ENCODE results near the gene MATN3.
A peak's percentile ranks its signal among the peaks of the same experiment; 100 is the strongest.

MATN3 gene

DNA sequence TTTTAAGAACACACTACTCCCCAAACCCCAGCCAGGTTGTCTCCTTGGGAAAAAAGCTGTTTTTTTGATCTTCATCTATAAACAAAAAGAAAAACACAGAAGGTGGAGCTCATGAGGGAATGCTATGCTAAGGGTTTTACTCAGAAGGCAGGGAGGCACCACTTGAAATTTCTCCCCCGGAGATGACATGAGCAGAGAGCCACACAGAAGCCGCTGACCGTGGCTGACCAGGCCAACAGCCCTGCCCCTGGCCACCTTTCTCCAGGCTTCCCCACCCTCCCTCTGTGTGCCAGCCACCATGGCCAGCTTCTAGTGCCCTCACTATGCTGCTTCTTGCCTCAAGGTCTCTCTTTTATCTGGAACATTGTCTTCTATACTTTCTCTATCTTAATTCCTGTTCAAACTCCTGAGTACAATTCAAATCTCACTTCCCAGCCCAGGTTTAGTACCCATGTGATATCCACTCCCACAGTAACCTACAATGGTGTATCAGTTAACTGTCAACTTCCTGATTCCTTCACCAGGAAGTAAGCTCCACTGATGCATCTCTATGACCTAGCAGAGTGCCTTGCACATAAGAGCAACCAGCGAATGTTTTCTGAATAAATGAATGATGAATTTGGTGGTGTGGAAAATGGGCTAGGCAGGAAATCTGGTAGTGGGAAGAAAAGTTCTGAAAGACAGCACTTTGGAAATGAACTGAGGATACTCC lies 23.6 kb upstream of the MATN3 start:
- DNase-seq: no peak

DNA sequence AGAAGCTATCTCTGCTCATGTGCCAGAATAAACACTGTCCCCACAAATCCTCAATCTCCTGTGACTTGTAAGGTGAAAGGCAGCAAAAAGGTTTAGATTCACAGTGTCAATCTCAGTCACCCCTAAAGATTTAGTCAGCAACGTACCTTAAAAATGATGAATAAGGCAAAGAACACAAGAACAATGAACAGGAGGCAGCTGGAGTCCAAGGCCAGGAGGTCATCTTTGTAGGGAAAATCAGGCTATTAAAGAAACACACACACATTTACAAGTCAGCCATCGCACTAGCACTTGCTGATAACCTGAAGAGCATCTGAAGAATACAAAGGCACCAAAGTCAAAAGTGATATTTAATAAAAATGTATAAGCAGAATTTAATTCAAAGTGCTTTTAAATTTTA lies 22.4 kb upstream of the MATN3 start:
- no peak for DNase-seq

DNA sequence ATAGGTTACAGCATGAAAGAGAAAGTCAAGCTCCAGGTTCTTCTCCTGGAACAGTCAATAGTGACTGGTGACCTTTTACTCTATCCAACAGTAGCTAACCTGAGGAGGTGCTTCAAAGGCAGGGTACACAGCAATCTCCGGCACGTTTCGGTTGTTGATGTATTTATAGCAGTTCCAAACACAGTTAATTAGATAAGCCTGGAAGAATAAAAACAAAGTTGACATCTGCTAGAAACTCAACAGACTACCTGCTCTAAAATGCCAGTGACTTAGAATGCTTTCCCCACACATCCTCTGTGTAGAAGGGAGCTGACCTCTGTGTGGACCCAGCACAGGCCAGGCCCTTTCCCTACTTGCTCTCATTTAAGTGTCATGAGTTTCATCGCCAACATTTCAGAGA lies 21.8 kb upstream of the MATN3 start:
- no peak for DNase-seq

DNA sequence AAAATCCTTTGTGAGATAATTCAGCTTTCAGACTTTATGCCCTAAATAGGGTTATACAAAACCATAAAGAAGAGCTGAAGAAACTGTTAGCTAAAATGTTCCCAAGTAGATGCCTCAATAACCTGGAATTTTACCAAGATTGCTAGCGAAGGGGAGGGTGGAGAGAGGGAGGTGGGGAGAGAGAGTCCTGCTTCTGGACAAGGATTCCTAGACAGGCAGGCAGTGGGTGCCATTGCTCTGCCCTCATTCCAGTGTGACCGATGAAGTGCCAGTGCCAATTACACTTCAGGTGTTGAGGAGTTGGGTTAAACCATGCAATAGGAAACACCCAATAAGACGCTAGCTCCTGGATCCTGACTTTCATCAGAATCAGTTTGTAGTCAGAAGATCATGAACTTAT lies 20.9 kb upstream of the MATN3 start:
- DNase-seq: no peak

DNA sequence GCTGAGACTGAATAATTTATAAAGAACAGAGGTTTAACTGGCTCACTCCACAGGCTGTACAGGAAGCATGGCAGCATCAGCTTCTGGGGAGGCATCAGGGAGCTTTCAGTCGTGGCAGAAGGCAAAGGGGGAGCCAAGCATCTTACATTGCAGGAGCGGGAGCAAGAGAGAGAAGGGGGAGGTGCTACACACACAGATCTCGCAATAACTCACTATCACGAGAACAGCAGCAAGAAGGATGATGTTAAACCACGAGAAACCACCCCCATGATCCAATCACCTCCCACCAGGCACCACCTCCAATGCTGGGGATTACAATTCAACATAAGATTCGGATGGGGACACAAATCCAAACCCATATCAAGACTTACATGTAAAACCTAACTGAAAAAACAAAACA lies 17.8 kb upstream of the MATN3 start:
- no peak for DNase-seq

DNA sequence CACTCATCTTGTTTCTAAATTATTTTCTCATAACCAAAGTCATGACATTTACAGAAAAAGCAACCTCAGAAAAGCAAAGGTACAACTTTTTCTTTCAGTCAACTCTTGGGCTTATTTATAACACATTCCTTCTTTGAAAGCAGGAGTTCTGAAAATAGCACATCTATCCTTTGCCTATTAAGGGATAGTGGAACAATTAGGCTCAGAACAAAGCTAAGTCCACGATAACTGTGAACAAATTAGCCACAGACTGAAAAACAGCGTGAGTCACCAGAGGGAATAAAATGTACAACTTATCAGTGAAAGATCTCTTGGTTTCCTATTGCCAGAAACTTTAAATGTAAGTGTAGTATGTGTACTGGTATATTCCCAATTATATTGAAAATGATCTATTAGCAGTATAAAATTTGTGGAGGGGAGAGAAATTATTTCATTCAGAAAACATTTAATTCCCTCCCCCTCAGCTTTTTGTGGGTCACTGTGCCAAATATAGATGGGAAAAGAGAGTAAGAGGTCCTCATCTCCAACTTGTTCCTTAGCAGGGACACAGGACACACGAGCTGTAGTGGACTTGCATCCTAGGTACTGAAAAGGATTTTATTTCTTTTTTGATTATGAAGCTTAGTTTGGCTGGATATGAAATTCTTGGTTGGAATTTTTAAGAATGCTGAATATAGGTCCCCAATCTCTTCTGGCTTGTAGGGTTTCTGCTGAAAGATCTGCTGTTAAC lies 15.4 kb upstream of the MATN3 start:
- DNase-seq: no peak

DNA sequence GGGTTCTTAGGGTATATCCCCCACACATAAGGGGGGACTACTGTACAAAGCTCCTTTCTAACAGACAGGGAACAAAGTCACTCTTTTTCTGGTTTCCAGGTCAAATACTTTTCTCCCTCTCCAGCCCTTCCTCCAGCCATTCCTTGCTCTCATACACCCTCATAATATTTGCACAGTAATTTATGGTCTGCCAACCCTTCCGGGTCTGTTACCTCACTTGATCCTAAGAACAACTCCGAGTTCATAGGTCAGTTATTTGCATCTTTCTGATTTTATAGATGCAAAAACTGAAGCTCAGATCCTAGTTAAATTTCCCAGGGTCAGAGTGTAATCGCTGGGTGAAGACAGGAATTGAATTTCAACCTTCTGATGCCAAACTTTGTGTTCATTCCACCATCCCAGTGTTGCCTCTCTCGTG lies 14.8 kb upstream of the MATN3 start:
- no peak for DNase-seq

DNA sequence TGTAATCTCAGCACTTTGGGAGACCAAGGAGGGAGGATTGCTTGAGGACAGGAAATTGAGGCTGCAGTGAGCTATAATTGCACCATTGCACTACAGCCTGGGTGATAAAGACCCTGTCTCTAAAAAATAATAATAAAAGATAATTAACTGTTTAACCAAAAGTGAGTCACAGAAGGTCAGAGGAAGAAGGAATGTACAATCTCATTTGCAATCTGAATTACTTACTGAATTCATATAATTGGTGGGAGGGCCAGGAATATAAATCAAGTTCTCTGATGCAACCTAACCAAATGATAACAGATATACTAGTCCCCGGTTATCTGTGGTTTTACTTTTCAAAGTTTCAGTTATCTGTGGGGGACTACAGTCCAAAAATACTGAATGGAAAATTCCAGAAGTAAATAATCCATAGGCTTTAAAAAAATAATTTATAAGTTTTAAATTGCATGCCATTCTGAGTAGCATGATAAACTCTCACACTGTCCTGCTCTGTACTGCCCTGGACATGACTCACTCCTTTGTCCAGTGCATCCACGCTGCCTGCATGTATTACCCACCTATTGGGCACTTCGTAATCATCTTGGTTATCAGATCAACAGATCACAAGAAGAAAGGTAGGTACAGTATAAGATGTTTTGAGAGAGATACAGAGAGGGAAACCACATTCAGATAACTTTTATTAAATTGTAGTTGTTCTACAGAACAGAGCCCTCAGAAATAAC lies 12.8 kb upstream of the MATN3 start:
- DNase-seq: no peak

DNA sequence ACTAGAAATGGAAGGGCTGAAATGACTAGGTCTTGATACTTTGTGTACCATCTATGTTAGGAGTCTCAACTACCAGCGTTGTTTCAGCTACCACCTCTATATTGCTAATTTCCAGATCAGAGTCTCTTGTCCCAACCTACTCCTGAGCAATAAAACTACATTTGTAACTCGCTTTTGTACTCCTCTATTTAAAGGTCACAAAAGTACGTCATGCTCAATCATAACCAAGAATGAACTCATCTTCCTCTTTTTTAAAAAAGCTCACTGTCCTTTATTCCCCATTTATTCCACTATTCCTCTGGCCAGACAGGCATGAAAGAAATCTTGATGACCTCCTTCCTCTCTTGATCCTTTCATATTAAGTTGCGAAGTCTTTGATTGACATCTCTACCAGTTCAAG lies 11.2 kb upstream of the MATN3 start:
- no peak for DNase-seq

DNA sequence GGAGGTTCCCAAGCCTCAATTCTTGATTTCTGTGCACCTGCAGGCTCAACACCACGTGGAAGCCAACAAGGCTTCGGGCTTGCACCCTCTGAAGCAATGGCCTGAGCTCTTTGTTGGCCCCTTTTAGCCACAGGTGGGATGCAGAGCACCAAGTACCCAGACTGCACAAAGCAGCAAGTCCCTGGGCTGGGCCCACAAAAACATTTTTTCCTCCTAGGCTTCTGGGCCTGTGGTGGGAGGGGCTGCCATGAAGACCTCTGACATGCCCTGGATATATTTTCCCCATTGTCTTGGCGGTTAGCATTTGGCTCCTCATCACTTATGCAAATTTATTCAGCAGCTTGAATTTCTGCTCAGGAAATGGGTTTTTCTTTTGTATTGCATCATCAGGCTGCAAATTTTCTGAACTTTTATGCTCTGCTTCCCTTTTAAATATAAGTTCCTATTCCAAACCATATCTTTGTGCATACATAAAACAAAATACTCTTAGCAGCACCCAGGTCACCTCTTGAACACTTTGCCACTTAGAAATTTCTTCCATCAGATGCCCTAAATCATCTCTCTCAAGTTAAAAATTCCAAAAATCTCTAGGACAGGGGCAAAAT lies 9.0 kb upstream of the MATN3 start:
- DNase-seq: no peak

DNA sequence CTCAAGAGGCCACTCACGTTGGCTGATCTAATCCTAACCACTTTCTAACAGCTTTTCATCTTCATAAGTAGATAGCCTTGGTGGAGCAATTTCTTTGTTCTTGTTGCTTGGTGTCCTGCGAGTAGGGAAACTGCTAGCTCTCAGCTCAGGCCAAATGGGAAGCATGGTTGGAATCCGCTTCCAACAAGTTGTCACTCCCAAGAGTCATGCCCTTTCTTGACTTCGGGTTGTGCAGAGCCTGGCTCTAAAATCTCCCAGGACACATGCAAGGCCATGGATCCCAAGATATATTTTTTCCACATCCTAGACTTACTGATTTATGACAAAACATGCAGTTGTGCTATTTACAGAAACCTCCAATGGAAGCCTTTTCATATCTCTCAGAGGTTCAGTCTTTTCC lies 7.3 kb upstream of the MATN3 start:
- no peak for DNase-seq

DNA sequence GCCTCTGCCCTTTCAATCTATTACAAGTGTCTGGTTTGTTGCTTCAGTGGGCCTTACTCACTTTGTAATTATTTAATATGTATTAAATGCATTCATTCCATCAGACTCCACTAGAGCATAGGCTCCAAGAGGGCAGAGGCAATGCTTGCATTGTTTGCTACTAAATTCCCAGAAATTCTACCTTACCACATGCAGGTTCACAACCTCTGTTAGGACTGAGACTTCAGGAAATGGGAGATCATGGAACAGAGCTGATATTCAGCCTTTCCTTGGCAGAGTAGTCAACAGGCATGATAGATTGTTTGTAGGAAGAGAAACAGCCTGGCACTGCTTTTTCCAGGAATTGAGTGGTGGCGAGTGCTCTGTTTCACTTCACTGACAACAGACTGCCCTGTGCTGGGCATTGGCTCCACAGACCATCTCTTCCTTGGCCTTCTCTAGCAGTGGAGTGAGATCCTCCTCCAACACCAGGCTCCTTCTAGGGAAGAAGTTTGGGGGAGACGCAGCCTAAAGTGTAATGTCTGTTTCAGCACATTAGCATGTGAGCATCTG lies 6.2 kb upstream of the MATN3 start:
- no peak for DNase-seq

DNA sequence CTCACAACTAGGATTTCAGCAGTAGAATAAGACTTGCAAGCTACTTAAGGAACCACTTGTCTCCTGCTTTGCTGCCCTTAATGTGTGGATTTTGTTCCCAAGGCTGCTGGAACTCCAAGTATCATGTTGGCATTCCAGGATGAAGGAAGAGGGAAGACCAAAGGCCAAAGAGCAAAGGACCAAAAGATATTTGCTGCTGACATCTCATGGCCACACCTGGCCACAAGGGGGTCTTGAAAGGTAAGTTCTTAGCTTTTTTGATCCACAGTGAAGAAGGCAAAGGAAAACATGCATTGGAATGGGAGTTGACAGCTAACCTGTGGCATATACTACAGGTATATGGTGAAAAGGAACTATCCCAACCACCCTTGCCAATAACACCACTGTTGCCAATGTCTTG lies 3.9 kb upstream of the MATN3 start:
- no peak for DNase-seq

DNA sequence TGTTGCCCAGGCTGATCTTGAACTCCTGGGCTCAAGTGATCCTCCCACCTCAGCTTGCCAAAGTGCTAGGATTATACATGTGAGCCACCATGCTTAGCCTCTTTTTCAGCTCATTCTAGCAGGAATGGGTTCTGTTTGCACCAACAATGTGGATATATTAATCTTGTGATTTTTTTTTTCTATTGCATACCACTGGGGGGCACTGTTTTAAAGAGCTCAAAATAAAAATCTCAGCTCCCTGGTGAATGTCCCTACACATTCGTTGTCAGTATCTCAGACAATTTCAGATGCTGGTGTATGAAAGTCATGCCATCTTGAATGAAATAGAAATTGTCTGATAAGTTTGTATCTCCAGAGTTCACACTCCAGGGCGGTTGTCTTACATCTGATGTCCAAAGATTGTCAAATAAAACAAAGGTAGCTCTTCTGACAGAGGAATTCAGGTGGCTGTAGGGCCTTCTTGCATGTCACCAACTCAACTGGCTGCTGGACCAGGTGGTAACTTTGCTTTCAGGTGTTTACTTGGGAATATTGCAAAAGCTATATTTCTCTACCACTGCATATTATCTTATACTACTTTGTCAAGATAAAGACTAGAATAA lies 3.1 kb upstream of the MATN3 start:
- peak; percentile 12 to 23 for DNase-seq

DNA sequence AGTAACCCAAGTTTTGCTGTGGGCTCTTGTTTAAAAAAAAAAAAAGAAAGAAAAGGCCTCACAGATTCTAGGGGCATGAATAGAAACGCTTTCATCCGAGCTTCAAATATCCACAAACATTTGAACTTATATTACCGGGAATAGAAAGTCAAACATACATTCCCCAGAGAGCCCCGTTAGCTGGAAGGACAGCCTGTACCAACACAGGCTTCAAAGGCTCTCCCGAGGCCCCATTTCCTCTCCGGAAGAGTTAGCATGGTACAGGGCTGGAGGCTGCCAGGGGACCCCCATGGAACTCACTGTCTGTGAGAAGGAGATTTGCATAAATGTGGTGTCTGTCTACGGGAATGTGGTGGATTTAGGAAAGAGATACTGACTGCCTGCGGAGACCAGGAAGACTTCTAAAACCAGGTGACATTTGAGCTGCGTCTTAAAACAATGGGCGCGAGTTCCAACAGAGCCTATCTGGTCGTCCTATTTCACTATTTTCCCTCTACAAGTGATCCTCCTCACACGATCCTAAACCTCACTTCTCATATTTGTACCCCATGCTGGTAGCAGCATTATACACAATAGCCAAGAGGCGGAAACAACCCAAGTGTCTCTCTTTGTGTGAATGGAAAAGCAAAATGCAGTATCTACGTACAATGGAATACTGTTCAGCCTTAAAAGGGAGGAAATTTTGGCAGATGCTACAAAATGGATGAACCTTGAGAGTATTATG lies 820 bp upstream of the MATN3 start:
- DNase-seq: no peak

DNA sequence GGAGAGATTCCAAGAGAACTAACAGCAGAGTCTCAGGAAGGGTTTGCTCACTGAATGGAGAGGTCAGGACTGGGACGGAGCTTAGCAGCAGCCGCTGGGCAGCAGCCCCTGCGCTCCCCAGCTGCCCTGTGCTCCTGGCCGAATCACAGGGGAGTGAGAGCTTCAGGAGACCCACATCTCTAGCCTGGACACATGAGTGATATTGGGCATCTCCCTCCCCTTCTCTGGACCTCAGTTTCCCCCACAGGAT lies 511 bp downstream of the MATN3 start:
- DNase-seq: no peak

DNA sequence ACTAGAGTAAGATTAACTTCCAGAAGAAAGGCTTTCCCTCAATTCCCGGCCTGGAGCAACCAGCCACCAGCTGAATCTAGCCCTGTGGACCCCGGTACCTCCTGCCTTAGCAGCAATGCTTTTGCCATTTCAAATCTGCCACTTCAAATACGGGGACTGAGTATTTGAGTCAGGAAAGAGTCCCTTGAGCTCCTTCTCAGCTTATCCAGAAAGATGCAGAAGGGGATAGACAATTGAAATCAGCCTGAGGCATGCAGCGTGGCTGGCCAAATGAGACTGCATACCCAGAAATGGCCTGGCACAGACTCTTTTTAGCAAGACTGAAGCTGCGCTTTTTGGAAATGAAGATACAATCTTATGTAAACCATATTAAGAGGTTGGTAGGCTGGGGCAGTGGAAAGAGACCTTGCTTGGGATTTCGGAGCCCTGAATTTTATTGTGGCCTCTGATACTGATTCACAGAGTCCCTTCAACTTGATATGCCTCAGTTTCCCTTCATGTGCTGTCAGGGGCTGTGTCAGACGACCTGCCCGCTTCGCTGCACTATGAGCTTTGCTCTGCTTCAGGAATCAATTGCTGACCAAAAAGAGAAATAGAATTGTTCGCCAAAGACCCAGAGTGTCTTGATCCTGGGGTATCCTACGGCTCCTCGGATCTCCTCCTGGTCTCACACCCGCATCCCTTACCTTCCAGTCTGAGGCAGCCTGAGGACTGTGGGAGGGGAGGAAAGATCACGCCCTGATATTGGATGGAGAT lies 1.0 kb downstream of the MATN3 start:
- DNase-seq: no peak

DNA sequence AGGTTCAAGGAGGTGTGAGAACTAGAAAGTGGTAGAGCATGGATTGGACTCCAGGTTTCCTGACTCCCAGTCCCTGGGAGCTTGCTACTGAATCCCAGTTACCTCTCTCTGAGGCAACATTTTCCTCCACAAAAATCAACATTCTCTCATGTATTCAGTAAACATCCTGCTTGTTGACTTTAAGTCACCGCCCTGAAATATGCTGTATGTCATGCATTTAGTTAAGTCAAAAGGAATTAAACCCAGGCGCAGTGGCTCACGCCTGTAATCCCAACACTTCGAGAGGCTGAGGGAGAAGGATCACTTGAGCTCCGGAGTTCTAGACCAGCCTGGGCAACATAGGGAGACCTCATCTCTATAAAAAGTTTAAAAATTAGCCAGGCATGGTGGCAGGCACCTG lies 3.8 kb downstream of the MATN3 start:
- no peak for DNase-seq

DNA sequence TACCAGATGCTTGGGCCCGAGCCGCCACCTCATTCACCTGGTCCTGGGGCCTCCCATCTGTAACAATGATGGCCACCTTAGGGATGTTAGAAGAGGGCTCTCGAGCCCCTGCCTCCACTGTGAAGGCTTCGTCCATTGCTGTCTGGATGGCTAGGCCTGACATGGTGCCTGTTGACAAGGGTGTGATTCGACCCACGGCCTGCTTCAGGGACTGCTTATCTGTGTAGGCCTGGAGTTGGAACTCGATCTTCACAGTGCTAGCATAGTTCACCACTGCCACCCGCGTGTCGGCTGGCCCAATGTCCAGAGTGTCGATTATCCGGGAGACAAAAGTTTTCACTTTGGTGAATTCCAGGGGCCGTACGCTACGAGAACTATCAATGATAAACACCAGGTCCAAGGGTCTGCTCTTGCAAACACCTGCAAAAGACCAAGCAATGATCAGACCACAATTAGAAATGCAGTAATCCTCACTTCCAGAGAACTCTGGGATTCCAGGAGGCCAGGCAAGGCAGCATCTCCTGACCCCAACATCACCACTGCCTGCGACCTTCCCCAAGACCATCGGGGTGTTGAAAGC lies 6.5 kb downstream of the MATN3 start:
- no peak for DNase-seq

DNA sequence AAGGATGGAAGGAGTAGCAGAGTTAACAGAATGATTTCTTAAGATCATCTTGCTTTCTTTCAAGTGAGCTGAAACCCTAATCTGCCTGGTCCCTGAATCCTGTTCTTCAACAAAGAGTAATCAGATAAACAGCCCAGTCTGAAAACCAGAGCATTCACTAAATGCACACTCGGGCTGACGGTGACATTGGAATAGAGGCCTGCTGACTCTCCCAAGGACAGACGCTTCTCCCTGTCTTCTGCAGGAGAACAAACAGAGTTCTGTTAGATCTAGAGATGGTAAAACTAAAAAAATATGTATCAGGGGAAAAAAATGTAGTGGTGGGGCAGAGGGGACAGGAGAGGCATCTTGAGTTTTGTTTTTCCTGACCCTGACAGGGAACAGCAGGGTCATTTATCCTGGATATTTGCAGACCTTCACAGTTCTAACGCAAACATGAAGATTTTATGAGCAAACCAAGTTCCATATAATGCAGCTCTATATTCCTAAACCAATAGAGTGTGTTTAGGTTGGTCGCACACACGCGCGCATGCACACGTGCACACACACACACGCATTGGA lies 7.3 kb downstream of the MATN3 start:
- DNase-seq: no peak

DNA sequence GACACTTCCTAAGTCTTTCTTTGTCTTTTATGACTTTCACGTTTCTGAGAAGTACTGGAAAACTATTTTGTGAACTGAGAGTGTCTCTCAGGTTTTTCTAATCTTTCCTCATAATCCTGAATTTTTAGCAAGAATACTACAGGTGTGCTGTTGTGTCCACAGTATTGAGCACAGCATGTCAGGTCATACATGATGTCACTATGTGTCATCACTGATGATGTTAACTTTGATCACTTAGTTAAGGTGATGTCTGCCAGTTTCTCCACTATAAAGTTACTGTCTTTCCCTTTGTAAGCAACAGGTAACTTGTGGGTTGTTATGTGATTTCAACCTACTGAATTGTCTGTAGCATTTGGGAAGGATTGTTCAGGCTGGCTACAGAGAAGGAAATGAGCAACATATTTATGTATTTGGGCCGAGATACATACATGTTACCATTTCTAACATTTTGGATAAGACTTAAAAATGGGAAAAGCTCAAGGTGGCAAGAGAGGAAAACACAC lies 11.1 kb downstream of the MATN3 start:
- DNase-seq: no peak

Data from NCI-H1930 (cell line).